SU-DHL-6 (cell line): ENCODE data around the gene LARP1B.
A peak's percentile ranks its signal among the peaks of the same experiment; 100 is the strongest.

Source experiments
- H2AFZ ChIP-seq: fragments of 200-600 bp; sonication (generic); 2 replicates; pipeline ENCODE4 v1.6.1; 2014; ENCODE audit warnings: low read depth, mild to moderate bottlenecking, moderate library complexity, mixed read lengths, antibody characterized with exemption, low read length; ENCODE audit not compliant: severe bottlenecking
- H3F3A ChIP-seq: fragments of 200-600 bp; shearing (Covaris generic); 2 replicates; pipeline ENCODE4 v1.6.0; 2016; ENCODE audit warnings: antibody characterized with exemption, mild to moderate bottlenecking; ENCODE audit not compliant: insufficient read depth
- H3K27ac ChIP-seq: fragments of 200-600 bp; sonication (generic); 2 replicates; pipeline ENCODE4 v1.5.1; 2016; ENCODE audit warnings: low read depth, mild to moderate bottlenecking, low read length, moderate library complexity, mixed read lengths
- H3K27me3 ChIP-seq: fragments of 200-600 bp; sonication (generic), shearing (Covaris generic); 2 replicates; pipeline ENCODE4 v1.6.0; 2014; ENCODE audit warnings: mild to moderate bottlenecking, low read length
- H3K36me3 ChIP-seq: fragments of 200-600 bp; sonication (generic); 2 replicates; pipeline ENCODE4 v1.6.1; 2014; ENCODE audit warnings: mild to moderate bottlenecking, low read length, mixed read lengths
- H3K4me2 ChIP-seq: fragments of 300-600, 200-600 bp; shearing (Covaris generic), sonication (generic); 2 replicates; pipeline ENCODE4 v1.6.0; 2014; ENCODE audit warnings: low read length, low read depth, mild to moderate bottlenecking; ENCODE audit not compliant: poor library complexity, severe bottlenecking
- H3K4me3 ChIP-seq: fragments of 200-600 bp; sonication (generic); 2 replicates; pipeline ENCODE4 v1.5.1; 2014; ENCODE audit warnings: antibody characterized with exemption, low read length, mild to moderate bottlenecking, mixed read lengths; ENCODE audit not compliant: insufficient read depth, poor library complexity, severe bottlenecking
- H3K79me2 ChIP-seq: fragments of 200-600 bp; sonication (generic); 2 replicates; pipeline ENCODE4 v1.6.1; 2014; ENCODE audit warnings: mild to moderate bottlenecking, low read length, moderate library complexity; ENCODE audit not compliant: insufficient read depth
- H3K9ac ChIP-seq: fragments of 200-600 bp; sonication (generic); 2 replicates; pipeline ENCODE4 v1.7.0; 2014; ENCODE audit warnings: mild to moderate bottlenecking, low read length
- H3K9me2 ChIP-seq: fragments of 200-600 bp; sonication (generic); replicated peaks from 2 replicates; pipeline ENCODE4 v1.6.1; 2014; ENCODE audit warnings: low read length; ENCODE audit not compliant: insufficient read depth
- H3K9me3 ChIP-seq: fragments of 200-600 bp; sonication (generic); 2 replicates; pipeline ENCODE4 v1.6.1; 2014; ENCODE audit warnings: low read length, mixed read lengths; ENCODE audit not compliant: insufficient read depth
- H4K20me1 ChIP-seq: fragments of 200-600 bp; sonication (generic); 2 replicates; pipeline ENCODE4 v1.6.1; 2014; ENCODE audit warnings: low read depth, mild to moderate bottlenecking, antibody characterized with exemption, low read length, moderate library complexity, mixed read lengths
- CTCF ChIP-seq: fragments of 200-600 bp; sonication (generic); IDR thresholded peaks from one replicate; pipeline ENCODE4 v1.5.1; 2017; ENCODE audit warnings: antibody characterized with exemption, mild to moderate bottlenecking, low read length, moderate library complexity; ENCODE audit not compliant: insufficient read depth, poor library complexity, severe bottlenecking
- EZH2phosphoT487 ChIP-seq: fragments of 200-600 bp; sonication (generic), shearing (Covaris generic); conservative IDR thresholded peaks from 2 replicates; pipeline ENCODE4 v1.6.1; 2018; ENCODE audit warnings: mild to moderate bottlenecking, antibody characterized with exemption, low read length, moderate library complexity, mixed read lengths

LARP1B gene

GRCh38 chr4:128060699-128061565 is at the start of gene LARP1B:
TSS of gene LARP1B (plus strand) at chr4:128061312. CDS start at chr4:128074952, 13,640 bp downstream.
- peak within 1 kb of the TSS; percentile 81 for H3K27ac ChIP-seq
- no peaks in the 10 kb centered on the region for H4K20me1 ChIP-seq
- H2AFZ ChIP-seq = peak within 1 kb of the TSS; percentile 84
- H3K9me2 ChIP-seq = no peaks in the 10 kb centered on the region
- no peaks in the 10 kb centered on the region for H3K36me3 ChIP-seq
- H3K4me2 ChIP-seq = peak within 1 kb of the TSS; percentile 84
- peak within 1 kb of the TSS; percentile 70 for H3K9ac ChIP-seq
- H3K4me3 ChIP-seq = peak within 1 kb of the TSS; percentile 64
- no peaks in the 10 kb centered on the region for H3K27me3 ChIP-seq
- TF ChIP-seq EZH2phosphoT487 (no peak), CTCF (no peak)
- H3K79me2 ChIP-seq = peaks cover 15% of the 10 kb centered on the region; the same call in 1 of the 2 replicates
- no peaks in the 10 kb centered on the region for H3K9me3 ChIP-seq
- H3F3A ChIP-seq = 0 out of 2 replicates have a peak, but pooled peaks cover 3% of the 10 kb centered on the region

- no peak overlapping the region for H3K4me2 ChIP-seq
- H3K9me2 ChIP-seq = no peaks in the 10 kb centered on the region
- TF ChIP-seq EZH2phosphoT487 (no peak), CTCF (no peak)
- no peak overlapping the region for H3K9ac ChIP-seq
- H2AFZ ChIP-seq = no peak overlapping the region
- H3K4me3 ChIP-seq = no peak overlapping the region
- no peak overlapping the region for H3K27ac ChIP-seq
- H3K36me3 ChIP-seq = no peaks in the 10 kb centered on the region
- H3K27me3 ChIP-seq = no peaks in the 10 kb centered on the region
- no peaks in the 10 kb centered on the region for H4K20me1 ChIP-seq
- no peaks in the 10 kb centered on the region for H3K79me2 ChIP-seq
- H3K9me3 ChIP-seq = no peaks in the 10 kb centered on the region
- H3F3A ChIP-seq = no peaks in the 10 kb centered on the region
Observed at GRCh38 chr4:128025319-128025718, 35.8 kb upstream of the LARP1B start.

DNA sequence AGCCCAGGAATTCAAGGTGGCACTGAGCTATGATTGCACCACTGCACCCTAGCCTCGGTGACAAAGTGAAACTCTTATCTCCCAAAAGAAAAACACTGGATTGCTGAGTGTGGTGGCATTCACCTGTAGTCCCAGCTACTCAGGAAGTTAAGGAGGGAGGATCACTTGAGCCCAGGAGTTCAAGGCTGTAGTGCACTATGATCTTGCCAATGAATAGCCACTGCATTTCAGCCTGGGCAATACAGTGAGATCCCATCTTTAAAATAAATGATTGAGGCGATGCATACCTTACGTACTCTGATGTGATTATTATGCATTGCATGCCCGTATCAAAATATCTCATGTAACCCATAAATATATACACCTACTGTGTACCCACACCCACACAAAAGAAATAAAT is 31.2 kb upstream of the LARP1B start:
- no peaks in the 10 kb centered on the region for H3K9me3 ChIP-seq
- no peaks in the 10 kb centered on the region for H3K27me3 ChIP-seq
- TF ChIP-seq CTCF = no peak
- no peak for TF ChIP-seq EZH2phosphoT487
- H4K20me1 ChIP-seq = no peaks in the 10 kb centered on the region
- H3K4me2 ChIP-seq = no peak overlapping the region
- no peaks in the 10 kb centered on the region for H3K79me2 ChIP-seq
- H3K4me3 ChIP-seq = no peak overlapping the region
- H3K9ac ChIP-seq = no peak overlapping the region
- no peaks in the 10 kb centered on the region for H3K36me3 ChIP-seq
- no peak overlapping the region for H2AFZ ChIP-seq
- no peak overlapping the region for H3K27ac ChIP-seq
- H3F3A ChIP-seq = no peaks in the 10 kb centered on the region
- H3K9me2 ChIP-seq = no peaks in the 10 kb centered on the region
